Measurements from ENCODE around the gene KIAA1614. TPM values are rescaled to one million over a fixed set of nuclear protein-coding genes. Genes with fewer than 3 reads are reported as not detected.

KIAA1614 gene
- total RNA-seq, 1 experiment from 2014 or later, result 3.3 TPM

DNA sequence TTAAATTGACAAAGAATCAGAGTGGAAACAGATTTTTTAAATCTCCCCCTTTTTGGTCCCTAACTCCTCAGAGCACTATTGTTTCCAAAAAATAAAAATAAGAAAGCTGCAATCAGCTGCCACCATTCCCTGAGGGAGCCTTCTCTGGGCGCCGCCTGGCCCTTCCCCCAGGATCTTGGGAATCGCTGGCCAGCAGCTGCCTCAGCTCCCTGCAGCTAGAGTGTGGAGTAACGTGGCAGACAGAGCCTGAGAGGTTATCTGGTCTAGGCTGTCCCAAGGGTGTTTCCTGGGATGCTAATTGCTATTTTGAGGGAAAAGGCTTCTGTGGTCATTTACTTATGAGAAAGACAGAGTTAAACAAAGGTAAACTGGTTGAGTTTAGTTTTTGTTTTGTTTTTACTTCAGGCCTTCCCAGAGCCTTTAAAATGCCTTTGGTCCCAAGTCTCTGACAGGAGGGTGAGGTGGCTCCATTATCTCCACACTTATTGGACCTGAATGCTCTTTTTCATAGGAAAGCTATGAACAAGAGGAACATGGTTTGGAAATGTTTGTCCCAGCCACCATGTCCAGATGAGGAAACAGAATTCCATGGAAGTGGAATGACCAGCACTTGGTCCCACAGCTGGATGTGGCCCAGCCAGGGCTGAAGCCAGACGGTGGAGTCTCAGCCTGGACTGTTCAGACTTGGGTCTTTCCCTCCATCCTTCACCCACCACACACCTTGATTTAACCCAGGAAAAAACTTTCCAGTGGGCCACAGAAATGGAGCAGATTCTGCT is 14.1 kb upstream of the KIAA1614 start (continued):
- TF ChIP-seq, protein P1, sequence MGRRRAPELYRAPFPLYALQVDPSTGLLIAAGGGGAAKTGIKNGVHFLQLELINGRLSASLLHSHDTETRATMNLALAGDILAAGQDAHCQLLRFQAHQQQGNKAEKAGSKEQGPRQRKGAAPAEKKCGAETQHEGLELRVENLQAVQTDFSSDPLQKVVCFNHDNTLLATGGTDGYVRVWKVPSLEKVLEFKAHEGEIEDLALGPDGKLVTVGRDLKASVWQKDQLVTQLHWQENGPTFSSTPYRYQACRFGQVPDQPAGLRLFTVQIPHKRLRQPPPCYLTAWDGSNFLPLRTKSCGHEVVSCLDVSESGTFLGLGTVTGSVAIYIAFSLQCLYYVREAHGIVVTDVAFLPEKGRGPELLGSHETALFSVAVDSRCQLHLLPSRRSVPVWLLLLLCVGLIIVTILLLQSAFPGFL (CRISPR knock-in tag; IDR thresholded peaks at IDR 0.05; ENCODE audit: borderline replicate concordance), result no peak
- TF ChIP-seq, protein P2, sequence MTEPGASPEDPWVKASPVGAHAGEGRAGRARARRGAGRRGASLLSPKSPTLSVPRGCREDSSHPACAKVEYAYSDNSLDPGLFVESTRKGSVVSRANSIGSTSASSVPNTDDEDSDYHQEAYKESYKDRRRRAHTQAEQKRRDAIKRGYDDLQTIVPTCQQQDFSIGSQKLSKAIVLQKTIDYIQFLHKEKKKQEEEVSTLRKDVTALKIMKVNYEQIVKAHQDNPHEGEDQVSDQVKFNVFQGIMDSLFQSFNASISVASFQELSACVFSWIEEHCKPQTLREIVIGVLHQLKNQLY (CRISPR knock-in tag; IDR thresholded peaks at IDR 0.05), result no peak
- TF ChIP-seq ETV6 (CRISPR knock-in tag; IDR thresholded peaks at IDR 0.05) (no peak), ZNF416 (CRISPR knock-in tag; IDR thresholded peaks at IDR 0.05) (no peak), CREB1 (CRISPR knock-in tag; IDR thresholded peaks at IDR 0.05) (no peak), TEAD1 (CRISPR knock-in tag; IDR thresholded peaks at IDR 0.05) (no peak)
- TF ChIP-seq, protein P3, sequence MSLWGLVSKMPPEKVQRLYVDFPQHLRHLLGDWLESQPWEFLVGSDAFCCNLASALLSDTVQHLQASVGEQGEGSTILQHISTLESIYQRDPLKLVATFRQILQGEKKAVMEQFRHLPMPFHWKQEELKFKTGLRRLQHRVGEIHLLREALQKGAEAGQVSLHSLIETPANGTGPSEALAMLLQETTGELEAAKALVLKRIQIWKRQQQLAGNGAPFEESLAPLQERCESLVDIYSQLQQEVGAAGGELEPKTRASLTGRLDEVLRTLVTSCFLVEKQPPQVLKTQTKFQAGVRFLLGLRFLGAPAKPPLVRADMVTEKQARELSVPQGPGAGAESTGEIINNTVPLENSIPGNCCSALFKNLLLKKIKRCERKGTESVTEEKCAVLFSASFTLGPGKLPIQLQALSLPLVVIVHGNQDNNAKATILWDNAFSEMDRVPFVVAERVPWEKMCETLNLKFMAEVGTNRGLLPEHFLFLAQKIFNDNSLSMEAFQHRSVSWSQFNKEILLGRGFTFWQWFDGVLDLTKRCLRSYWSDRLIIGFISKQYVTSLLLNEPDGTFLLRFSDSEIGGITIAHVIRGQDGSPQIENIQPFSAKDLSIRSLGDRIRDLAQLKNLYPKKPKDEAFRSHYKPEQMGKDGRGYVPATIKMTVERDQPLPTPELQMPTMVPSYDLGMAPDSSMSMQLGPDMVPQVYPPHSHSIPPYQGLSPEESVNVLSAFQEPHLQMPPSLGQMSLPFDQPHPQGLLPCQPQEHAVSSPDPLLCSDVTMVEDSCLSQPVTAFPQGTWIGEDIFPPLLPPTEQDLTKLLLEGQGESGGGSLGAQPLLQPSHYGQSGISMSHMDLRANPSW (CRISPR knock-in tag; conservative IDR thresholded peaks at IDR 0.05; ENCODE audit: low read depth), result no peak

DNA sequence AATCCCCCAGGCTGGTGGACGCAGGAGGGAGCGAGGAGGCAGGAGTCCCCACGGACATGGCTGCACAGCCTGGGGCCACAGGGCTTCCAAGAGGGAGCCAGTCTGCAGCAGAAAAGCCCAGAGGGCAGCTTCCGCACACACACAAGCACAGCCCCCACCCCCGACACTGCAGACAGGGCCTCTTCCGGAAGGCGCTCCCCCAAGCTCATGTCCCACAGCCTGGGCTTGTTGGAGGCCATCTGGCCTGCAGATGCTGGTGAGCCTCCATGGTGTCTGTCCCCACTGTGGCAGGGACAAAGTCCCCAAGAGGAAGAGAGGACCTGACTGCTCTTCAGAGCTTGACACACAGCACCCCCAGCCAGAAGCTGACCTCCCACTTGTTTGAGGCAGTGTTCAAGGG is 13.4 kb upstream of the KIAA1614 start:
- ATAC-seq (no peak), DNase-seq (ENCODE audit: low spot score) (no peak)
- ChIA-PET POLR2A (no interaction called here), CTCF (interaction anchor here (0.7 to 5.5 kb wide), 5 partner anchors 18 to 384 kb away, joined by 3 to 27 read pairs (median 3); no protein-coding TSS in a partner anchor)
- Mint-ChIP-seq H3K27me3 (ENCODE audit: low read depth) (no peaks in the 10 kb centered on the region; the same call in 1 of the 2 replicates), H3K27ac (no peak overlapping the region), H3K4me1 (peaks cover 23% of the 10 kb centered on the region), H3K4me3 (no peak overlapping the region), H3K9me3 (no peaks in the 10 kb centered on the region), H3K36me3 (no peaks in the 10 kb centered on the region)
- TF ChIP-seq TCF7 (CRISPR knock-in tag; IDR thresholded peaks at IDR 0.05; ENCODE audit: low read depth) (no peak), ZNF219 (CRISPR knock-in tag; IDR thresholded peaks at IDR 0.05; ENCODE audit: borderline replicate concordance) (no peak), ZNF396 (CRISPR knock-in tag; IDR thresholded peaks at IDR 0.05; ENCODE audit: borderline replicate concordance) (no peak), TEAD4 (CRISPR knock-in tag; IDR thresholded peaks at IDR 0.05) (no peak), ZNF416 (CRISPR knock-in tag; IDR thresholded peaks at IDR 0.05) (no peak), ZNF138 (CRISPR knock-in tag; conservative IDR thresholded peaks at IDR 0.05) (no peak), CREM (CRISPR knock-in tag; IDR thresholded peaks at IDR 0.05) (no peak)
- TF ChIP-seq, protein P4, sequence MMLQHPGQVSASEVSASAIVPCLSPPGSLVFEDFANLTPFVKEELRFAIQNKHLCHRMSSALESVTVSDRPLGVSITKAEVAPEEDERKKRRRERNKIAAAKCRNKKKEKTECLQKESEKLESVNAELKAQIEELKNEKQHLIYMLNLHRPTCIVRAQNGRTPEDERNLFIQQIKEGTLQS (CRISPR knock-in tag; conservative IDR thresholded peaks at IDR 0.05), result no peak

DNA sequence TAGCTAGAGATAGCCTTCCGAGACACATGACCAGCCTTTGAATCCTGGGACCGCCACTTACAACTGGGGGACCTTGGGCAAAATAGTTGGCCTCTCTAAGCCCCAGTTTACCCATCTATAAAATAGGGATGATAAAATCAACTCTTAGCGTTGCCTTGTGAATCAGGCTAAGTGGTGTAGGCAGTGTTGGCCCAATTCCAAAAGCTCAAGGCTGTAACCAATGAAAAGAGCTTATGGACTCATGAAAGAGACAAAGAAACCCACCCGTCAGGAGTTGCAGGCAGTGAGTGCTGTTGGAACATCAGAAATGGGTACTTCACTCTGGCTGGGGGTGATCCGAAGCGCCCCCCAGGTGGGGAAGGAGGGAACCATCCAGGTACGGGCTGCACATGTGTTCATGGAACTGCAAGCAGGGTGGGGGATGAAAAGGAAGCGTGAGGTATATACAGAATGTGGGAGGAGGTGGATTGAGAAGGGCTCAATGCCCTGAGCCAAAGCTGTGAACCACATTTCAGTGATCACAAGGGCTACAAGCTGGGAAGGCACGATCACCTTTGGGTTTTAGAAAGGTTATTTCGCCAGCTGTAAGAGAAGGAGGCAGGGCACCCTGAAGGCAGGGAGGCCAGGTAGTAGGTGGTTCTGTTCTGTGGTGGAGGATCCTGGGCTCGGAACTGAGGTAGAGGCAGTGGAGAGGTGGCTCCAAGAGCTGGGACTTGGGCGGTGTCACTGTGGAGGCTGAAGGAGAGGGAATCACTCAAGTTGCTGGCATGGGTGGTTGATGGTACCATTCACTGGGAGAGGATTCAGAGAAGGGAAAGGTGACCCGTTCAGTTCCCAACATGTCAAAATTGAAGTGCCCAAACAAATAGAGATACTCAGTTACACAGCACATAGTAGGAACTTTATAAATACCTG is 11.4 kb upstream of the KIAA1614 start:
- DNase-seq (ENCODE audit: low spot score), result no peak
- Mint-ChIP-seq H3K27me3 (ENCODE audit: low read depth) (no peaks in the 10 kb centered on the region; the same call in 1 of the 2 replicates), H3K27ac (no peak overlapping the region), H3K36me3 (no peaks in the 10 kb centered on the region), H3K9me3 (no peaks in the 10 kb centered on the region), H3K4me1 (peaks cover 23% of the 10 kb centered on the region), H3K4me3 (no peak overlapping the region)
- ChIA-PET POLR2A (interaction anchor here (0.6 kb wide), 1 partner anchor 44 kb away, joined by 3 read pairs; no protein-coding TSS in a partner anchor), CTCF (interaction anchor here (1.1 to 5.5 kb wide), 4 partner anchors 16 to 20 kb away, joined by 3 to 27 read pairs (median 6); no protein-coding TSS in a partner anchor)
- no peak for ATAC-seq
- no peak for TF ChIP-seq ESRRA (CRISPR knock-in tag; IDR thresholded peaks at IDR 0.05; ENCODE audit: borderline replicate concordance)
- TF ChIP-seq NFYB (CRISPR knock-in tag; conservative IDR thresholded peaks at IDR 0.05; ENCODE audit: low read depth), result no peak
- TF ChIP-seq CBFB (CRISPR knock-in tag; IDR thresholded peaks at IDR 0.05; ENCODE audit: low read depth), result no peak
- TF ChIP-seq ZNF317 (CRISPR knock-in tag; IDR thresholded peaks at IDR 0.05; ENCODE audit: borderline replicate concordance, low read depth), result no peak
- TF ChIP-seq JAZF1 (CRISPR knock-in tag; IDR thresholded peaks at IDR 0.05), result no peak
- TF ChIP-seq, protein P5, sequence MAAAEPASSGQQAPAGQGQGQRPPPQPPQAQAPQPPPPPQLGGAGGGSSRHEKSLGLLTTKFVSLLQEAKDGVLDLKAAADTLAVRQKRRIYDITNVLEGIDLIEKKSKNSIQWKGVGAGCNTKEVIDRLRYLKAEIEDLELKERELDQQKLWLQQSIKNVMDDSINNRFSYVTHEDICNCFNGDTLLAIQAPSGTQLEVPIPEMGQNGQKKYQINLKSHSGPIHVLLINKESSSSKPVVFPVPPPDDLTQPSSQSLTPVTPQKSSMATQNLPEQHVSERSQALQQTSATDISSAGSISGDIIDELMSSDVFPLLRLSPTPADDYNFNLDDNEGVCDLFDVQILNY (CRISPR knock-in tag; IDR thresholded peaks at IDR 0.05), result no peak
- TF ChIP-seq RELA (CRISPR knock-in tag; IDR thresholded peaks at IDR 0.05; ENCODE audit: borderline replicate concordance), result no peak
- no peak for TF ChIP-seq SMAD3 (CRISPR knock-in tag; IDR thresholded peaks at IDR 0.05; ENCODE audit: borderline replicate concordance)
- TF ChIP-seq ZNF423 (CRISPR knock-in tag; IDR thresholded peaks at IDR 0.05), result no peak
- TF ChIP-seq, protein P6, sequence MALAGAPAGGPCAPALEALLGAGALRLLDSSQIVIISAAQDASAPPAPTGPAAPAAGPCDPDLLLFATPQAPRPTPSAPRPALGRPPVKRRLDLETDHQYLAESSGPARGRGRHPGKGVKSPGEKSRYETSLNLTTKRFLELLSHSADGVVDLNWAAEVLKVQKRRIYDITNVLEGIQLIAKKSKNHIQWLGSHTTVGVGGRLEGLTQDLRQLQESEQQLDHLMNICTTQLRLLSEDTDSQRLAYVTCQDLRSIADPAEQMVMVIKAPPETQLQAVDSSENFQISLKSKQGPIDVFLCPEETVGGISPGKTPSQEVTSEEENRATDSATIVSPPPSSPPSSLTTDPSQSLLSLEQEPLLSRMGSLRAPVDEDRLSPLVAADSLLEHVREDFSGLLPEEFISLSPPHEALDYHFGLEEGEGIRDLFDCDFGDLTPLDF (CRISPR knock-in tag; IDR thresholded peaks at IDR 0.05), result no peak
- TF ChIP-seq TCF7 (CRISPR knock-in tag; IDR thresholded peaks at IDR 0.05; ENCODE audit: low read depth), result no peak
